Lower leg skin (tissue), 4 donors: ENCODE measurements around the gene OR5AL1. TPM values are rescaled to one million over a fixed set of nuclear protein-coding genes. Genes with fewer than 3 reads are reported as not detected.

Source experiments
- DNase-seq, 2 donors: peaks; one replicate each; pipeline ENCODE4 v3.0.0-alpha.2; 2019; ENCODE audit warnings: low spot score in 2 of 2
- H3K4me3 ChIP-seq: fragments of 200-600 bp; sonication (generic); 2 replicates; pipeline ENCODE4 v1.5.1; 2017; ENCODE audit warnings: mild to moderate bottlenecking, low read depth; ENCODE audit not compliant: poor library complexity, severe bottlenecking
- CTCF ChIP-seq, 3 donors: fragments of 450-650 bp; IDR thresholded peaks; one replicate each; pipeline ENCODE4 v1.5.1; 2016; ENCODE audit warnings: antibody characterized with exemption in 3 of 3, mild to moderate bottlenecking in 3 of 3, moderate library complexity in 2 of 3
- POLR2A ChIP-seq, 2 donors: fragments of 450-650 bp; IDR thresholded peaks; one replicate each; pipeline ENCODE4 v1.6.1; 2016 to 2017; ENCODE audit warnings: antibody characterized with exemption in 2 of 2, mild to moderate bottlenecking in 1 of 2, moderate library complexity in 1 of 2
- WGBS, 2 donors: methylation state at CpG; one replicate each; pipeline ENCODE4 v1.1.5; 2018; 5-methylcytosine and 5-hydroxymethylcytosine counted together
- intact Hi-C: fragments of 100-400 bp; cut with DNase I; formaldehyde crosslinking; loops from one replicate; pipeline ENCODE4 v1.15.0; 2023; ENCODE audit warnings: low total_unique reads
- total RNA-seq, 4 donors: library from RNA; depleted of rRNA; stranded (reverse); fragments of >200 nt; gene quantifications; one replicate each; pipeline ENCODE4 v1.1.0, GENCODE V29; 2016

Gene OR5AL1
- total RNA-seq, 4 donors from 2014 or later, result not detected

- intact Hi-C loops, result no loop called here
- H3K4me3 ChIP-seq, result no peak overlapping the region
- 87 to 90% methylated on average over 2 of the region's 2 CpGs for WGBS, 2 donors
- no peak for DNase-seq
- TF ChIP-seq CTCF (IDR thresholded peaks at IDR 0.05) (no peak), POLR2A (IDR thresholded peaks at IDR 0.05) (no peak)
These were observed 8.1 kb upstream of the OR5AL1 start for GRCh38 chr11:56404393-56404792.

DNA sequence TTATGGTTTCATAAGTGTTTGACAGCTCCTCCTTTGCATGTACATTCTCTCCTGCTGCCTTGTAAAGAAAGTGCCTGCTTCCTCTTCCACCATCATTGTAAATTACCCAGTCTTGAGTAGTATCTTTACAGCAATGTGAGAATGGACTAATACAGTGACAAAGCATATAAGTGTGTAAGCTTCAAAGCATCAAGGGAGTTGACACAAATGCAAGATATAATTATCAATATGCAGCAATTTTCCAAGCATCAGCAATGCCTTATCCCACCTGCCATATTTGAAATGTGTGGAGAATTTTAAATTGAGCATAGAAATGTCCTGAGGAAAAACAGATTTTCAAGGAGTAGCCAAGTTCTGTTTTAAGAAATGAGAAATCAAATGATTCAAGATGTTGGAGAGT is 1.7 kb upstream of the OR5AL1 start:
- DNase-seq, result no peak
- TF ChIP-seq CTCF (IDR thresholded peaks at IDR 0.05), result no peak
- H3K4me3 ChIP-seq, result no peak overlapping the region
- intact Hi-C loops, result no loop called here

DNA sequence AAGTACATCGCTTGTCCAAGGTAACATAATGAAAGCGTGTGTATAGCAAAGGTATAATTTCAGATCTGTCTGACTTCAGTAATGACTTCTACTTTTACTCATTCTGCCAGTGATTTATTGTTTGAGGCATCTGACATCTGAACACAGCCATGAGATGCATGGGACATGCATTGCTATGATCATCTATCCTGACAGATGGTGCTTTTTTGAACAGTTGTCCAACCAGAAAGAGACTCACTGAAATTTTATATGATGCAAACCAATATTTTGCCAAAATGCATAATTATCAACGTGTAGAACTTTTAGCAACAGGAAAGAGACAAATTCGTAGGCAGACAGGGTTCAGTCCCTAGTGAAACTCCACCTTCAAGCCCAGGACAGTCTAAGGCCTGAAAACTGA is 41.0 kb downstream of the OR5AL1 start:
- no peak overlapping the region for H3K4me3 ChIP-seq
- TF ChIP-seq CTCF (IDR thresholded peaks at IDR 0.05), result no peak
- no peak for TF ChIP-seq POLR2A (IDR thresholded peaks at IDR 0.05)
- no peak for DNase-seq
- WGBS, 2 donors, result 71 to 72% methylated on average over 4 of the region's 4 CpGs
- intact Hi-C loops, result no loop called here

DNA sequence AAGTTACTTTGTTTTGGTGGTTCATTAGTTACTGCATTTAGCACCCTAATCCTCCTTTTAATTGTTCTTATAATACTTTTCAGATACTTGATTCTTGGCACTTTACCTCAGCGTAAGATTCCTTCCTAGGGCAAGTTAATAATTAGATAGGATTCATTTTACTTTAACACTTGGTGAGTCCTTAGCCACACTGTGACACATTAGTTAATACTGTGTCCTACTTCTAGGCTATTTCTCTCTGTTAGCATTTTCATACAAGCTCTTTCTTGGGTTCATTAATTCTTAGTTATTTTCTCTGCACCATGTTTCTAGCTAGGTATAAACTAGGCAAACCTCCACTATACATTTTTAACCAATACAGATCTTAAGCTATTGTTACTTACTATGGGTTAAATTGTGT is 44.6 kb downstream of the OR5AL1 start:
- no peak overlapping the region for H3K4me3 ChIP-seq
- TF ChIP-seq POLR2A (IDR thresholded peaks at IDR 0.05) (no peak), CTCF (IDR thresholded peaks at IDR 0.05) (no peak)
- intact Hi-C loops, result no loop called here
- 88 to 95% methylated on average over 1 of the region's 1 CpG for WGBS, 2 donors
- DNase-seq, result no peak

Other genes with a start within 250 kb of the OR5AL1 start
- not detected for gene OR5J2, start 236.1 kb upstream of the OR5AL1 start, total RNA-seq
- not detected for gene OR5T2, start 178.4 kb upstream of the OR5AL1 start, total RNA-seq
- gene OR5T3, start 160.4 kb upstream of the OR5AL1 start, total RNA-seq, result not detected
- gene OR5T1, start 138.5 kb upstream of the OR5AL1 start, total RNA-seq, result not detected
- gene OR8H1, start 120.4 kb upstream of the OR5AL1 start, total RNA-seq, result not detected
- not detected for gene OR8K3, start 97.6 kb upstream of the OR5AL1 start, total RNA-seq
- not detected for gene OR8K1, start 66.7 kb upstream of the OR5AL1 start, total RNA-seq
- not detected for gene OR8J1, start 58.4 kb upstream of the OR5AL1 start, total RNA-seq
- not detected for gene OR8U1, start 37.1 kb upstream of the OR5AL1 start, total RNA-seq
- not detected for gene OR5M3, start 60.7 kb downstream of the OR5AL1 start, total RNA-seq
- not detected for gene OR5M8, start 78.7 kb downstream of the OR5AL1 start, total RNA-seq
- gene OR5M11, start 130.6 kb downstream of the OR5AL1 start, total RNA-seq, result under 1 TPM in 1 of 4 donors, not detected in 3; 0.38 TPM
- gene OR5M10, start 165.0 kb downstream of the OR5AL1 start, total RNA-seq, result not detected
- not detected for gene OR5M1, start 202.2 kb downstream of the OR5AL1 start, total RNA-seq
- gene OR5AP2, start 229.7 kb downstream of the OR5AL1 start, total RNA-seq, result not detected